ENCODE data around the gene KIF14.

KIF14 gene, protein sequence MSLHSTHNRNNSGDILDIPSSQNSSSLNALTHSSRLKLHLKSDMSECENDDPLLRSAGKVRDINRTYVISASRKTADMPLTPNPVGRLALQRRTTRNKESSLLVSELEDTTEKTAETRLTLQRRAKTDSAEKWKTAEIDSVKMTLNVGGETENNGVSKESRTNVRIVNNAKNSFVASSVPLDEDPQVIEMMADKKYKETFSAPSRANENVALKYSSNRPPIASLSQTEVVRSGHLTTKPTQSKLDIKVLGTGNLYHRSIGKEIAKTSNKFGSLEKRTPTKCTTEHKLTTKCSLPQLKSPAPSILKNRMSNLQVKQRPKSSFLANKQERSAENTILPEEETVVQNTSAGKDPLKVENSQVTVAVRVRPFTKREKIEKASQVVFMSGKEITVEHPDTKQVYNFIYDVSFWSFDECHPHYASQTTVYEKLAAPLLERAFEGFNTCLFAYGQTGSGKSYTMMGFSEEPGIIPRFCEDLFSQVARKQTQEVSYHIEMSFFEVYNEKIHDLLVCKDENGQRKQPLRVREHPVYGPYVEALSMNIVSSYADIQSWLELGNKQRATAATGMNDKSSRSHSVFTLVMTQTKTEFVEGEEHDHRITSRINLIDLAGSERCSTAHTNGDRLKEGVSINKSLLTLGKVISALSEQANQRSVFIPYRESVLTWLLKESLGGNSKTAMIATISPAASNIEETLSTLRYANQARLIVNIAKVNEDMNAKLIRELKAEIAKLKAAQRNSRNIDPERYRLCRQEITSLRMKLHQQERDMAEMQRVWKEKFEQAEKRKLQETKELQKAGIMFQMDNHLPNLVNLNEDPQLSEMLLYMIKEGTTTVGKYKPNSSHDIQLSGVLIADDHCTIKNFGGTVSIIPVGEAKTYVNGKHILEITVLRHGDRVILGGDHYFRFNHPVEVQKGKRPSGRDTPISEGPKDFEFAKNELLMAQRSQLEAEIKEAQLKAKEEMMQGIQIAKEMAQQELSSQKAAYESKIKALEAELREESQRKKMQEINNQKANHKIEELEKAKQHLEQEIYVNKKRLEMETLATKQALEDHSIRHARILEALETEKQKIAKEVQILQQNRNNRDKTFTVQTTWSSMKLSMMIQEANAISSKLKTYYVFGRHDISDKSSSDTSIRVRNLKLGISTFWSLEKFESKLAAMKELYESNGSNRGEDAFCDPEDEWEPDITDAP (N-terminal part only)

DNA sequence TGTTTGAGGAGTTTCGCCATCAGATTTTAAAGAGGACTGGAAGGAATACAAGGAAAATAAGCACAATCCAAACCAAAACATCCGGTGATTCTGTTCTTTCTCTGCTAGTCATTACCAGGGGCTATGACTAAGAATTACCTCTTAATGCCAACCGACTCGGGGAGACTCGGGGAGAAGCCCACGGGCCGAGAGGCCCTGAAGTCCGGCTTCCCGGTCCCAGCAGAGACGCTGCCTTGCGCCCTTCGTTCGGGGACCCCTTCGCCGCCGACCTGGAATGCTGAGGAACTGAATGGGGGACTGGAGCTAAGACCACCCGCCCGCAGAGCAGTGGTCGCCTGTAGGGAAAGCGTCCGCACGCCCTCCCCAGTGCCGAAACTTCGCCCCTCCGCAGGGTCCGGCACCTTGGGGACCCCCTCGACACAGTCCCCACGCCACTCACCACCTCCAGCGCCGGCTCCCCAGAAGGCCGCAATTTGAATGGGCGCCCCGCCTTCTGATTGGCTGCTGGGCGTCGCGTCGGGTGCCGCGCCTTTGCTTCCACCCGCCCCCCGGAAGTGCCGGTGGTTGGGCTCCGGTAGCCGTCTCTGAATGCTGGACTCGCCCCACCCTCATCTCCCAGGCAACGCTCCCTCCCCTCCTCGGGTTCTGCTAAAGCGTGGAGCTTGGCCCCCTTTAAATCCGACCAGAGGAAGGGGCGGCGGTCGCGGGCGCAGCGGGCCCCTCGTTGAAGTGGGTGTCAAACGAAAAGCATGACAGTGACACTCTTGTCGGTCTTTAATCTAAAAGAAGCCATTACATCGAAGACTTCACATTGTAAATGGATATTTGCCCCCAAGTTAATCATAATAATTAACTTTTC is at the start of gene KIF14:
Gene KIF14, minus strand, starts transcription at position 479 of the 859 bp plus-strand sequence. CDS start 2,028 bp downstream, outside the sequence.
- peak; percentile 96 for DNase-seq (ENCODE audit: low spot score)

DNA sequence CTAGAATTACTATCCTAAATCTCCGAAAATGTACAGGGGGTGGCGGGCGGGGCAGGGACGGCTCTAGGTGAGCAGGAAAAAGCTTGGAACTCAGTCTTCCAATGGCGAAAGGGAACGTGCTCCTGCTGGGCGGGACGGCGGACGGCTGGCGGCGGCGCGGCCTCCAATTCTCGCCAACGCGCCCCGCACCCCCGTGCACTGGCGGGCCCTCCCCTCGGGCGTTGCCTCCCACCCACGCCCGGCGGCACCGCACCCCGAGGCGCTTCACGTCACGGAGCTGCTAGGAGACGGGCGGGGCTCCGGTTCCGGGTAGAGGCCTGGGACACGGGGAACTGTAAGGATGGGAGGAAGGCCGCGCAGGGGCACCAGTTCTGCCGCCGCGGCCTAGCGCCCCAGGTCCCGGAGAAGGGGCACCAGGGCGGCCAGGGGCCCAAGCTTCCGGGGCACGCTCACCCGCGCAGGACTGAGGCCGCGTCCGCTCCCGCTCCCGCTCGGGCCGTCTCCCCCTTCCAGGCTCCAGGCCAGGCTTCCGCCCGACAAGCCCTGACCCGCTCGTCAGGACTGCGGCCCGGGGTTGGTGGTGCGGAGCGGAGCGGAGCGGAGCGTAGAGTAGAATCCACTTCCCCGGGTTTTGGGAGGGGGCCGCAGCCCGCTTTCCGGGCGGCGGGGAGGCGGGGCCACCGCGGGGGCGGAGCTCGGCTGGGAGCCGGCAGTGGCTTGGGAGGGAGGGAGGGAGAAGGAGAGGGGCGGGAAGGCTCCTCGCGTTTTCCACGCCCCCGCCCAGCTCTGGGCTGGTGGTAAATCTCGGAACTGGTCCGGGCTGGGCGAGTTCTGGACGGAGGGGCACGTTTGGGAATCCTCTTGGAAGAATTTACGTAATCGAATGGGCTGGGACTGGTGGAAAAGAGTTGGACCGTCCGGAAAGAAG is 49.0 kb upstream of the KIF14 start, which contains the start of gene DDX59:
Gene DDX59, minus strand, starts transcription at position 594 of the 928 bp plus-strand sequence. CDS start 3,167 bp downstream, outside the sequence.
- peak; percentile 98 for DNase-seq (ENCODE audit: low spot score)

DNA sequence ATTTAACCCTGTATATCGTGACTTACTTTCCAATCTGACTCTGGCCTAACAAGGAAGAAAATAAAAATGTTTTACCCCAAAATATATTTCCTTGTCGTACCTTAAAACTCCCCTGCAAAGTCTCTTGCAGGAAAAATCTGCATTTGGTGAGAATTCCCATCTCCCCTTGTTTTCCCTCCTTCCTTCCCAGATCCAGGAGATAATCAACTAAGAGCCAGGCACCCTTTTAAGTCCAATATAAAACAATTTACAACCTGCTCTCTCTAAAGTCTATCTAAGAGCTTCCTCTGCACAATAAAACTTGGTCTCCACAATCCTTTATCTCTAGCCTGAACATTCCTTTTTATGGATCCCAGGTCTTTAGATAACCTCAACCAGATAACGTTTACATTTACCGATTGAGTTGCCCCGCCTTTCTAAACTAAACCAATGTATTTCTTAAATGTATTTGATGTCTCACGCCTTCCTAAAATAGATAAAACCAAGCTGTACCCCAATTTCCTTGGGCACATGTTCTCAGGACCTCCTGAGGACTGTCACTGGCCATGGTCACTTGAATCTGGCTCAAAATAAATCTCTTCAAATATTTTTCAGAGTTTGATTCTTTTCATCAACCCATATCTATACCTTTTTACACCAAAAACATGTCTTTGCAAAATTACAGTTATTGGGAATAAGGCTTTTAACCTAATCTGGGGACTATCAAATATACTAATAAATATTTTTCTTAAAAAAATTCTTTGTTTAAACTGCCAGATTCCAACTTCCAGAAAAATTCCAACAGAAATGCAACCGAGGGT is 48.2 kb upstream of the KIF14 start:
- no peak for DNase-seq (ENCODE audit: low spot score)

DNA sequence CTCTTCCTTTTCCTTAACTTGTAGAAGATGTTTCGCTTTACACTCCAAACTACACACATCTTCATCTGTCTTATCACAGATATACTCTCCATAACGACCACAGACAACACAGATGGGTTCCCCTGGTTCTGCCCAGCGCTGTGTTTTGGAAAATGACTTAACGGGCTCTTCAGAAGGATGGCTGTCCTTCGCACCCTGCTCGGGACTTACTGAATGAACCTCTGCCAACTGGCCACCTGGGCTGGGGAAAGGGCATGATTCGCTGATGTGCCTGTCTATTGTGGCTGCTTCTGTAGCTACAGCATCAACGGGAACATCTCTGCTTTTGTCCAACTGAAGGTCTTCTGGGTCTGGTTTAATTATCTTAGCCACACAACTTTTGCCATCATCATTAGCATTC is 45.8 kb upstream of the KIF14 start:
- DNase-seq (ENCODE audit: low spot score): no peak

DNA sequence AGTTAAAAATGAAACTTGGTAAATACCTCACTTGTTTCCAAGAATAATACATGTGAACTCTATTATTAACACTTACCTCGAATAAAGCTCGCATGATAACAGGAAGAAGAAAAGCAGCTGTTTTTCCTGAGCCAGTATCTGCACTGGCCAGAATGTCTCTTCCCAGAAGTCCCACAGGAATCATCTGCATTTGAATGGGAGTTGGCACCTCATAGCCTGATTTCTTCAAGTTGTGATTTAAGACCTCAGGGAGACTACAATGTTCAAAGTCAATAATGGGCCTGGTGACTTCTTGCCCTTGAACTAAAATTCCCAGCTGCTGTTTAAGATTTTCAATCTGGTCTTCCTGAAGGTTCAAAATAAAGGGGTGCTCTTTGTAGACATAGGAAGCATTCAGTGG is 45.3 kb upstream of the KIF14 start:
- no peak for DNase-seq (ENCODE audit: low spot score)

DNA sequence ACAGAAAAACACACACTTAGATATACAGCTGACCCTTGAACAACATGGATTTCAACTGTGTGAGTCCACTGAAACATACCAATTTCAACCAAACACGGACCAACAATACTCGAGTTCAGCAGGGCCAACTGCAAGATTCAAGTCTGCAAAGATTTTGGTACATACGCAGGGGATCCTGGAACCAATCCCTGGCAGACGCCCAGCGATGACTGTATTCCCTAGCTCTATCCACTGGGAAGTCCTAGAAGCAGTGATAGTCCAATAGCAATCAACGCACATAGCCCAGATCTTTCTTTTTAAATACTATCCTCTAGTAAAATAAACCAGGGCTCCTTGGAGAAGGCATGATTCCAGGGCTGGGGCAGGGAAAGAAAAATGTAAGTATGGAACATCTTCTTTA is 40.2 kb upstream of the KIF14 start:
- DNase-seq (ENCODE audit: low spot score): no peak

DNA sequence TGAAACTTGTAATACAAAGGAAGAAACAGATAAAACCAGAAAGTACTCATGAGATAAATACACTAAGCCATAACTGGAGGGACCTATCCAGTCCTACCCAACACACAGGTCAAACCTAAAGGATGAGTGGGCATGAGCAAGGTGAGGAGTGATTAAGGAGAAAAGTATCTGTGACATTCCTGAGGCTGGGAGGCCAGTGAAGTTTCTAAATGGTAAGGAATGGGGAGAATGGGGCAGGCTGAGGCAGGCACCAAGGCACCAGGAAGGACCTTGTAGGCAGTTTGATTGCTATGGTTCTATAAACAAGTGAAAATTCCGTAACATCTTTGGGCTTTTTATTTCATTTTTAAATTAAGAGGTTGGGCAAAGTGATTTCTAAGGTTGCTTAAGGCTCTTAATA is 38.7 kb upstream of the KIF14 start:
- peak; percentile 27 for DNase-seq (ENCODE audit: low spot score)

DNA sequence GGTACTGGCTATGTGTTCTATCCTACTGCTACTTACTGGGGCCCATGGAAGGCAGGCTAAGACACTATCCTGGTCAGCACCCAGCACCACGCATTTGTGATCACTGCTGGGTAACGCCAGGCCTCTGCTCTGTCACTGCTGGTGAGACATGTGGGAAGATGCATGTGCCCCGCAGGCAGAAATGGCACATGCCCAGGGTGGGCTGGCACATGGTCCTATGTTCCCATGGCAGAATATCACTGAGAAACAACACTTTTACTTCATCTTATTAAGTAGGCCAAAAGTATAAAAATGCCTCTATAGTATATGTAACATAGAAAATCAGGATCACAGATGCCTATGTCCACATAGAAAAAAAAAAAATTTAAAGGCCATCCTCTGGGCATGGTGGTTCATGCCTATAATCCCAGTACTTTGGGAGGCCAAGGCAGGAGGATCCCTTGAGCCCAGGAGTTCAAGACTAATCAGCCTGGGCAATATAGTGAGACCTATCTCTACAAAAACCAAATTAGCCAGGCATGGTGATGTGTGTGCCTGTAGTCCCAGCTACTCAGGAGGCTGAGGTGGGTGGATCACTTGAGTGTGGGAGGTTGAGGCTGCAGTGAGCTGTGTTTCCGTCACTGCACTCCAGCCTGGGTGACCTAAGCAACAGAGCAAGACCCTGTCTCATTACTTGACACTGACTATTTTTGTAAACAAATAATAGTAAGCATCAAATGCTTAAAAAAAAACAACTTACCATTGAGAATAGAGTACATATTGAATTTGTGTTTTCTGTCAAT is 37.7 kb upstream of the KIF14 start:
- no peak for DNase-seq (ENCODE audit: low spot score)

DNA sequence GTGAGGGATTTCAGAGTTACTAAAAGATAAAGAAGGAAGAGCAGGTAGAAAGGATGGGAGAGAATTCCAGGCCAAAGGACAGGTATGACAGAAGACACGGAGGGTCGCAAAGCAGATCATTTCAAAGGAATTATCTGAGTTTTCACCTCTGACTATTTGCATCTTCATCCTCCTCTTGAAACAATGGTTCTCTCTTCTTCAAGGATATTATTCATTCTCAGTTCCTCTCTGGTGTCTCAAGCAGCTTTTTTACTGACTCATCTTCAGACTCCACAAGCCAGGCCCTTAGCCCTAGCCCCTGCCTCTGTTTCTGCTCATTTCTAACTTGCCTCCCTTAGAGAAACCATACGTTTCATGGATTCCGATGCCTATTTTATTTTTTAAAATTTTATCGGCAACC is 34.1 kb upstream of the KIF14 start:
- no peak for DNase-seq (ENCODE audit: low spot score)

DNA sequence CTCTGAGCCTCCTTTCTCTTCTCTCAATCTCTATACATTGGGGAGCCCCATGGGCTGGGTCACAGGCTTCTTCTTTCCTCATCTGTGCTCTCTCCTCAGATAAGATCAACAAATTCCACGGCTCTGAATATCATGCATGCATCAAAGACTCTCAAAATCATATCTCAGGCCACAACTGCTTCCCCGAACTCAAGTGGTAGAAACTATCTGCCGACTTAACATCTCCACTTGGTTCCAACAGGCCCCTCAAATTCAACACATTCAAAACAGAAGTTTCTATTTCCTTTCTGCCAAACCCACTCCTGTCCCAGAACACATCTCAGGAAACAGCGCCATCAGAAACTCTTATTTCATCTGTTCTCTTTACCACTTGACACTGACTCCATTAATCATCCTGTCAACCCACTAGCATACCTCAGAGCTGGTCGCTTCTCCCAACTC is 32.5 kb upstream of the KIF14 start:
- no peak for DNase-seq (ENCODE audit: low spot score)

DNA sequence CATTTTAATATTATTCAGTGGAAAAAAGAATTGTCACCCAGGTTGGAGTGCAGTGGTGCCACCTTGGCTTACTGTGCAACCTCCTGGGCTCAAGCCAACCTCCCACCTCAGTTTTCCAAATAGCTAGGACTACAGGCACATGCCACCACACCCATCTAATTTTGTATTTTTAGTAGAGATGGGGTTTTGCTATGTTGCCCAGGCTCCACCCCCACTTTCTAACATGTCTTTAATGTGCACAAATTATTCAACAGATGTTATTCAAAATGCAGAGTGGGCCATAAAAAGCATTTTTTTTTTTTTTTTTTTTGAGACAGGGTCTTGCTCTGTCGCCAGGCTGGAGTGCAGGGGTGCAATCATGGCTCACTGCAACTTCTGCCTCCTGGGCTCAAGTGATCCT is 31.8 kb upstream of the KIF14 start:
- DNase-seq (ENCODE audit: low spot score): no peak

DNA sequence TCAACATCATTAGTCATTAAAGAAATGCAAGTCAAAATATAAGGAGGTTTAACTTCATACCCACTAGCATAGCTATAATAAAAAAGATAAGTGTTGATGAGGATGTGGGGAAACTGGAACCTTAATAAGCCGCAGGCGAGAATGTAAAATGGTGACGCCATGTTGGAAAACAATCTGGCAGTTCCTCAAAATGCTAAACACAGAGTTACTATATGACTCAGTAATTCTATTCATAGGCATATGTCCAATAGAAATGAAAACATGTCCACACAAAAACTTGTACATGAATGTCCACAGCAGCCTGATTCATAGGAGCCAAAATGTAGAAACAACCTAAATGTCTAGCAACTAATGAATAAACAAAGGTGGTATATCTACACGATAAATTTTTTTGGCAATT is 26.0 kb upstream of the KIF14 start:
- DNase-seq (ENCODE audit: low spot score): no peak

DNA sequence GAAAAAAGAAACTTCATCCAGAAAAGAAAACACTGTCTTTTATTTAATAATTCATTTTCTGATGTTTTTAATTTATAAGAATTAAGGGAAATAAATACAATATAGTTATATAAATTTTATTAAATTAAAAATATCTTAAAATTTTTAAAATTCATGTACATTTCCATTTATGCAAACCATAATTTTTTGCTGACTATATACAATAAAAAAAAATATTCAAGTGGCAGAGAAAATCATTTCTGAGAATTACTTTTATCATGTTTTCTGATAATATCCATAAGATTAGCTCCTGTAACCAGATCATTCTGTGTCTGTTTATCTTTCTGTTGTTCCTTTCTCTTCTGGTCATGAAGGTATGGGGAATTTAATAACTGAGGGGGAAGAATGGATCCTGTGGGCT is 23.5 kb upstream of the KIF14 start:
- DNase-seq (ENCODE audit: low spot score): no peak

DNA sequence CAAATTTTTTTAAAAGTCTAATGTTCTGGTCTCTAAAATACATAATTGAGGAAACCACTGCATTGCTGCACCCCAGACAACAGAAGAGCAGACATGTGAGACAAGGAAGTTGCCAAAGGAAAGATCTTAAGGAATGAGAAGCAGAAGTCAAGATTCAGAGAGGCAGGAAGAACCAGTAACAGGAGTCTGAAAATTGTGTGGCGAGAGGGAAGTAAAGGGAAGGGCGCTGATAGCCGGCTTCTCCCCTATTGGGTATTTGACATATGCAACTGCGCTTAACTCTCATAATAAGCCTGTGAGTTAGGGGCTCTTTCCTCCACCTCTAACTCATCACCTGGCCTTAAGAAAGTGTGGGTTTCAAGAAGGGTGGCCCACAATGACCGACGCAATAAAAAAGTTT is 21.9 kb upstream of the KIF14 start:
- no peak for DNase-seq (ENCODE audit: low spot score)

DNA sequence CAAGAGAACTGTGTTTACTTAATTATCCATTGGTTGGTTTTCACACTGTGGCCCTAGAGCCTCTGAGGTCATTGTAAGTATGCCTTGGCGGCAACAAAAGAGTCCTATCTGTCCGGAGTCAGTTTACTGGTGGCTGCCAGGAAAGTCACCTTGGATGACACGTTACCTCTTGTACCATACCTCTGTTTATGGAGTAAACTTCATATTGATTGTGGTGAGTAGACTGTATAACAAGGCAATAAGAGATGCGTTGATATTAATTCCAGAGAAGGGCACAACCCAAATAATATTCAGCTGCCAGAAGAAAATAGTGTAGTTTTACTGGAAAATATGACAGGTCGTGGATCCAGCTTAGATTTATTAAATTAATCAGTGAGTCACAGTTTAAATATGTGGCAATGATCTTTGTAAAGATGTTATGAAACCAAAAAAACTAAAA is 20.4 kb upstream of the KIF14 start:
- no peak for DNase-seq (ENCODE audit: low spot score)

DNA sequence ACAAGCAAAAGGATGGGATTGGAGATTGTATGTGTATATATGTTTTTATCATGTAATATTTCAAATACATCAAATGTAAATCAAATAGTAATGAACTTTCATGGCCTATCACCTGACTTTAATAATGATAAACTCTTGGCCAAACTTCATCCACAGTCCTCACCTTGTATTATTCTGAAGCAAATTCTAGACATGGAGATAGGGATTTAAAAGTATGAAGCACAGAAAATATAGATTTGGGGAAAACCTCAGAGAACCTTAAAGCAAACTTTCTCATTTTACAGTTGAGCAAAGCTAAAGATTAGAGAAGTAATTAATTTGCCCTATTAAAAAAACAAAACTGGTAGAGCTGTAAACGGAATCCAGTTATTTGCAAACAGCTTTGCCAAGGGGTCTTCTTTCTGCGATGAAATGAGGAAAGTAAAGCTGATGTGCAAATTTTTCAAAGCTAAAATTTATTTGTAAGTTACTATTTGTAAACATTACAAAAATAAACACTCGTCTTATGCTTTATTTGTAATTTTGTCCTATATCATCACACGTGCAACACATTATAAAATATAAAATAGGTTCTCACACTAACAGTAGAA is 19.9 kb upstream of the KIF14 start:
- no peak for DNase-seq (ENCODE audit: low spot score)

DNA sequence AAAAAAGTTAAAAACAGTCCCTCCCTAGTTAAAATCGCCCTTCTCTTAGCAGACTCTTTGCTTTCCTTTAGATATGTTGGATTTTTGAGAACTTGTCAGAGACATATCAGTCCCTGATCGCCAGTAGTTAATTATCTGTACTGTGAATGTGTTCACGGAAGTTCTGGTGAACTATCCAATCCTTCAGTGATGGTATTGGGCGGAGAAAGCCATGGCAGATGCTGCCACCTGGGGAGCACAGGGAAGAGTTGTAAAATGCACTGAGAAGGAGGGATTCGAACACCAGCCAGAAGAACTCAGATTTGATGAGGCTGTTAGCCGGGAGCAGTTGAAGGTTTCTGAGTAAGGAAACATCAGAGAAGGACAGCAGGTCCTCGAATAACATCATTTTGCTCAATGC is 17.5 kb upstream of the KIF14 start:
- no peak for DNase-seq (ENCODE audit: low spot score)

DNA sequence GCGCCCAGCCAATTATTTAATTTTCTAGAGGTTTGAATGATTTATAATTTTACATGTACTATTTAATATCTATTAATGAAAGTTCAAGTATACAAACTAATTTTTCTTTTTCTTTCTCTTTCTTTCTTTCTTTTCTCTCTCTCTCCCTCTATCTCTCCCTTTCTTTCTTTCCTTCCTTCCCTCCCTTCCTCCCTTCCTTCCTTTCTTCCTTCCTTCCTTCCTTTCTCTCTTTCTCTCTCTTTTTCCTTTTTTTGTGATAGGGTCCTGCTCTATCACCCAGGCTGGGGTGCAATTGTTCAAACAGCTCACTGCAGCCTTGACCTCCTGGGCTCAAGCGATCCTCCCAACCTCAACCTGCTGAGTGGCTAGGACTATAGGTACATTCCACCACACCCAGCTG is 16.1 kb upstream of the KIF14 start:
- no peak for DNase-seq (ENCODE audit: low spot score)
